Smooth muscle cell (in vitro differentiated cells): ENCODE data around the gene CCDC91. TPM values are rescaled to one million over a fixed set of nuclear protein-coding genes. Genes with fewer than 3 reads are reported as not detected.

Source experiments
- DNase-seq: peaks from one replicate; lab custom pipeline; 2025; ENCODE audit not compliant: unreplicated experiment; lab: John Stamatoyannopoulos, UW
- H2AFZ ChIP-seq: fragments of 200-600 bp; sonication (generic); 2 replicates; pipeline ENCODE4 v1.6.0; 2016; ENCODE audit warnings: antibody characterized with exemption, low read depth, mild to moderate bottlenecking
- H3F3A ChIP-seq: fragments of 200-600 bp; sonication (generic); 2 replicates; pipeline ENCODE4 v1.6.0; 2017; ENCODE audit warnings: antibody characterized with exemption, low read depth
- H3K27ac ChIP-seq: fragments of 200-600 bp; sonication (generic); 2 replicates; pipeline ENCODE4 v1.5.1; 2016; ENCODE audit warnings: low read depth, mild to moderate bottlenecking
- H3K27me3 ChIP-seq: fragments of 200-600 bp; sonication (generic); 2 replicates; pipeline ENCODE4 v1.6.1; 2016; ENCODE audit warnings: low read depth, mild to moderate bottlenecking
- H3K36me3 ChIP-seq: fragments of 200-600 bp; sonication (generic); 2 replicates; pipeline ENCODE4 v1.5.1; 2016; ENCODE audit warnings: low read depth
- H3K4me1 ChIP-seq: fragments of 200-600 bp; sonication (generic); 2 replicates; pipeline ENCODE4 v1.5.1; 2016; ENCODE audit warnings: low read depth
- H3K4me2 ChIP-seq: fragments of 200-600 bp; sonication (generic); 2 replicates; pipeline ENCODE4 v1.6.0; 2016; ENCODE audit warnings: mild to moderate bottlenecking
- H3K4me3 ChIP-seq: fragments of 200-600 bp; sonication (generic); 2 replicates; pipeline ENCODE4 v1.5.1; 2016; ENCODE audit warnings: mild to moderate bottlenecking
- H3K79me2 ChIP-seq: fragments of 200-600 bp; sonication (generic); 2 replicates; pipeline ENCODE4 v1.6.0; 2016; ENCODE audit warnings: low read depth, mild to moderate bottlenecking
- H3K9ac ChIP-seq: fragments of 200-600 bp; sonication (generic); 2 replicates; pipeline ENCODE4 v1.6.0; 2016; ENCODE audit warnings: low read depth
- H3K9me3 ChIP-seq: fragments of 200-600 bp; sonication (generic); replicated peaks from 2 replicates; pipeline ENCODE4 v1.5.1; 2016; ENCODE audit warnings: low read depth
- H4K20me1 ChIP-seq: fragments of 200-600 bp; sonication (generic); 2 replicates; pipeline ENCODE4 v1.6.0; 2016; ENCODE audit warnings: low read depth
- WGBS: methylation state at CpG from one replicate; pipeline ENCODE4 v1.1.7; 2016; ENCODE audit warnings: low lambda C conversion rate; 5-methylcytosine and 5-hydroxymethylcytosine counted together
- polyA plus RNA-seq: library from polyadenylated mRNA; unstranded; fragments of >200 nt; fragmentation: Nextera tagmentation; extraction: Ambion mirVana; gene quantifications from 2 replicates; pipeline ENCODE4 v1.2.1, GENCODE V29; 2016
- total RNA-seq: library from RNA; depleted of rRNA; stranded (reverse); fragments of >200 nt; gene quantifications from 2 replicates; pipeline ENCODE4 v1.2.3, GENCODE V29; 2014
- TF ChIP-seq, protein P1 (sequence below): fragments of 200-600 bp; sonication (generic); IDR thresholded peaks from 2 replicates; pipeline ENCODE4 v1.5.1; 2017; ENCODE audit warnings: borderline replicate concordance, mild to moderate bottlenecking, antibody characterized with exemption; ENCODE audit not compliant: insufficient read depth, poor library complexity, severe bottlenecking

CCDC91 gene
- total and polyA plus RNA-seq, 2 experiments from 2014 or later: 20.1 to 23.7 TPM

DNA sequence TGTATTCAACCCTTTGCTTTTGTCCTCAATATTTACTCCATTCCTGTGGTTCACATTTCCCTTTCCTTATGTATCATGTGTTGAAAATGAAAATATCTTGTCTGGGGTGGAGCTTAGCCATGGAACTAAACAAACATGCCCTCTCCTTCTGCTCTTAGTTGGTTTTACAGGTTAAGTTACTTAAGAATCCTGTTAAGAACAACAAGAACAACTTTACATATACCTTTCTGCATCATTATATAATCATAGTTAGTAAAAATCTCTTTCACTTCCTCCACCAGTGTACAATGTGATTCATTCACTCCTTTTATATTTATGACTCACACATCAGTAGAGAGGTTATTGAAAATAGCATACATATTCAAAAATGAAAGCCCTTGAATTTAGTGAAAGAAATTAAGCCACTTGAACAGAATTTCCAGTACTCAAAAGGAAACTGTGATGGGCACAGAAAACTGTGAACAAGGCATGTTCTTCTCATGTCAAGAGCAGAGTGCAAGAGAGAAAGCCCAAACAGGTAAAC, 307.7 kb downstream of the CCDC91 start:
- TF ChIP-seq, protein P1, sequence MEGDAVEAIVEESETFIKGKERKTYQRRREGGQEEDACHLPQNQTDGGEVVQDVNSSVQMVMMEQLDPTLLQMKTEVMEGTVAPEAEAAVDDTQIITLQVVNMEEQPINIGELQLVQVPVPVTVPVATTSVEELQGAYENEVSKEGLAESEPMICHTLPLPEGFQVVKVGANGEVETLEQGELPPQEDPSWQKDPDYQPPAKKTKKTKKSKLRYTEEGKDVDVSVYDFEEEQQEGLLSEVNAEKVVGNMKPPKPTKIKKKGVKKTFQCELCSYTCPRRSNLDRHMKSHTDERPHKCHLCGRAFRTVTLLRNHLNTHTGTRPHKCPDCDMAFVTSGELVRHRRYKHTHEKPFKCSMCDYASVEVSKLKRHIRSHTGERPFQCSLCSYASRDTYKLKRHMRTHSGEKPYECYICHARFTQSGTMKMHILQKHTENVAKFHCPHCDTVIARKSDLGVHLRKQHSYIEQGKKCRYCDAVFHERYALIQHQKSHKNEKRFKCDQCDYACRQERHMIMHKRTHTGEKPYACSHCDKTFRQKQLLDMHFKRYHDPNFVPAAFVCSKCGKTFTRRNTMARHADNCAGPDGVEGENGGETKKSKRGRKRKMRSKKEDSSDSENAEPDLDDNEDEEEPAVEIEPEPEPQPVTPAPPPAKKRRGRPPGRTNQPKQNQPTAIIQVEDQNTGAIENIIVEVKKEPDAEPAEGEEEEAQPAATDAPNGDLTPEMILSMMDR: no peak
- no peaks in the 10 kb centered on the region for H3F3A ChIP-seq
- peaks cover 3% of the 10 kb centered on the region for H3K9me3 ChIP-seq
- H3K4me3 ChIP-seq: no peak overlapping the region
- no peaks in the 10 kb centered on the region for H4K20me1 ChIP-seq
- H3K36me3 ChIP-seq: no peaks in the 10 kb centered on the region
- no peak overlapping the region for H3K9ac ChIP-seq
- DNase-seq: no peak
- no peaks in the 10 kb centered on the region for H3K4me1 ChIP-seq
- no peaks in the 10 kb centered on the region for H3K27me3 ChIP-seq
- no peaks in the 10 kb centered on the region for H3K79me2 ChIP-seq
- H3K27ac ChIP-seq: no peak overlapping the region
- no peak overlapping the region for H2AFZ ChIP-seq
- H3K4me2 ChIP-seq: no peak overlapping the region

DNA sequence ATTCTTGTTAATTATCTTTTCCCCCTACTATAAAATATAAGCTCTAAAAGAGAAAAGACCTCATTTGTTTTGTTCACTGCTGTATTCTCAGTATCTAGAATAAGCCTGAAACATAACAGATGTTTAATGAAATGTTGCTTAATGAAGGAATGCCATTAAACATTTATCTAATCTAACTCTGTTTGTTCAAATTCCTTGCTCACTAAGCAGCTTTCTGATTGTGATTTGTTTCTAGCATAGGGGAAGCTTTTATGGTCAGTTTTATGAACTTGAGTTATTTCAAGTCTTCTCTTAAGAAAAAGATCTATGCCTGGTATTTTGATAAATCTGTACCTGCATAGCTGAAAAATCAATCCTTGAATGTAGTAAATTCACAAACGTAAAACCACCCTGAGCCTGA, 308.6 kb downstream of the CCDC91 start:
- no peak overlapping the region for H3K27ac ChIP-seq

DNA sequence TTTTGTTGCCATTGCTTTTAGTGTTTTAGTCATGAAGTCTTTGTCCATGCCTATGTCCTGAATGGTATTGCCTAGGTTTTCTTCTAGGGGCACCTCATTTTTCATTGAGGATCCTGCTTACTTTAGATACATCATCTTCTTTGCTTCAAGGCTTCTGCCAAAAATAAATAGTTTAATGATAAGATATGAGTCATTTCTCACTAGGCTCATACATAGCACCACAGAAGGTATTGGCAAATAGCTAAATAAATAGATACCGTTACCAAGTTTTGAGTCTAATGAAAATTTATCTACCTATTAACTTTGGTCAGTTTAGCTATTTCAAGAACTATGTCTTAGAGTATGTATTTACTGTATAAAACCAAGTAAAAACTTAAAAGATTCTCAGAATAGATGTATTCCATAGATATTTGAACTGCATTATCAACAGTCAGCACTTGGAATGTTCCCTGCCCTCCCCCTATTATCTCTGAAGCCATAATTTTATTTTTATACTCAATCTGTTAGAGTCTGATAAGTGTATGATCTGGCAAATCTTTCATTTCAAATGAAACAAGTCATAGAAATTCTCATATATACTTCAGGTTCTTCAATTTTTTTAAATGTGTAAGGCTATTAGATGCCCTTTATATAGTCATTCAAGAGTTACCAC, 310.2 kb downstream of the CCDC91 start:
- Histone ChIP-seq H3K4me3 (no peak overlapping the region), H3K4me2 (no peak overlapping the region), H3K79me2 (no peaks in the 10 kb centered on the region), H3K9ac (no peak overlapping the region), H3K9me3 (peaks cover 3% of the 10 kb centered on the region), H3K27me3 (no peaks in the 10 kb centered on the region), H3K27ac (no peak overlapping the region), H3K36me3 (no peaks in the 10 kb centered on the region), H3K4me1 (no peaks in the 10 kb centered on the region), H3F3A (no peaks in the 10 kb centered on the region), H2AFZ (no peak overlapping the region), H4K20me1 (no peaks in the 10 kb centered on the region)
- WGBS: 90% methylated on average over 1 of the region's 1 CpG
- TF ChIP-seq, protein P1: no peak
- no peak for DNase-seq

More for the DNA sequence above, 308.6 kb downstream of the CCDC91 start:
- Histone ChIP-seq H3K79me2 (no peaks in the 10 kb centered on the region), H3K4me3 (no peak overlapping the region), H3K9me3 (peaks cover 3% of the 10 kb centered on the region), H3K9ac (no peak overlapping the region), H3K4me2 (no peak overlapping the region), H3K27me3 (no peaks in the 10 kb centered on the region), H2AFZ (no peak overlapping the region), H3K36me3 (no peaks in the 10 kb centered on the region), H3F3A (no peaks in the 10 kb centered on the region), H3K4me1 (no peaks in the 10 kb centered on the region), H4K20me1 (no peaks in the 10 kb centered on the region)
- TF ChIP-seq, protein P1: no peak
- no peak for DNase-seq
- 65% methylated on average over 1 of the region's 1 CpG for WGBS

DNA sequence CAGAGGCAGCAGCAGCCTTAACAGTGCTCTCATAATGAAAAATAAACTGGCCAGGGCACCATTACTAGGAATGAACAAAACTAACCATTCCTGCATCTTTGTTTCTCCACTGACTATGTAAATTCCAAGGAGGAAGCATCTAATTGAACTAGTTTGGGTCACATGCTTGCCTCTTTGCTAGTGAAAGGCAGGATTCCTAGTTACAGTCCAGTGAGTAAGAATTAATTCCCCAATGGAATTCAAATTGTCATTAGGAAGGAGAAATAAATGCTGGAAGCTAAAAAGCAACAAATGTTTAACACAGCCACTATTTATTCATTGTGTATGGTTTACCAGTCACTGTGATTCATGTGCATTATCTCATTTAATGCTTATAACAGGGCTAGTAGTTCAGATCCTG, 316.0 kb downstream of the CCDC91 start:
- Histone ChIP-seq H3K9me3 (no peaks in the 10 kb centered on the region), H3K4me1 (peaks cover 4% of the 10 kb centered on the region), H3K4me2 (no peak overlapping the region), H3K9ac (no peak overlapping the region), H4K20me1 (no peaks in the 10 kb centered on the region), H3K36me3 (no peaks in the 10 kb centered on the region), H3K4me3 (no peak overlapping the region), H3F3A (no peaks in the 10 kb centered on the region), H3K27me3 (no peaks in the 10 kb centered on the region), H3K27ac (no peak overlapping the region), H3K79me2 (no peaks in the 10 kb centered on the region), H2AFZ (no peak overlapping the region)
- no peak for DNase-seq
- TF ChIP-seq, protein P1: no peak
